ENCODE data around the gene CAMKK2.
A peak's percentile ranks its signal among the peaks of the same experiment; 100 is the strongest.

DNA sequence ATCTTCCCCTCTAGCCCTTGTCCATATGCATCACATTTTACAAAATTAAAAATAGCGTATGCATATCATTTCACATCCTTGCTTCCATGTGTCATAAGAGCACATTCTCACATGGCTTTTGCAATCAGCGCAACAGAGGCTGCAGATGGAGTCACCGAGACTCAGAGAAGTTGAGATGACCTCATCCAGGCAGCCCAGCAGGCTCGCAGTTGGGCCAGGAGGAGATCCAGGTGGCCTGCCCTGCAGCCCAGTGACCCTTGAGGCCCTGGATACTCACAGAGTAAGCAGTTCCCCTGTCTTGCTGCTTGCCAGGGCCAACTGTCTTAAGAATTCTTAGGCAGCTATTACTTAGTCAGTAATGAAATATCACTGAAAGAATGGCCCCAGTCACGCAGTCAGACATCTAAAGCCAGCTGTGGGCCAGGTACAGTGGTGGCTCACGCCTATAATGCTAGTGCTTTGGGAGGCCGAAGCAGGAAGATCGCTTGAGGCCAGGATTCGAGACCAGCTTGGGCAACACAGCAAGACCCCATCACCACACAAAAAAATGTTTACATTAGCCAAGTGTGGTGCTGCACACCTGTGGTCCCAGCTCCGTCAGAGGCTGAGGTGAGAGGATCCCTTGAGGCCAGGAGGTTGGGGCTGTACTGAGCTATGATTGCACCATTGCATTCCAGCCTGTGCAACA, 9.1 kb downstream of the CAMKK2 start:
- TF ChIP-seq POLR2A (IDR thresholded peaks at IDR 0.05; ENCODE audit: extremely low read depth, insufficient read length) (no peak), CTCF (IDR thresholded peaks at IDR 0.05; ENCODE audit: low read depth, low read length) (no peak)
- TF ChIP-seq, protein P1, sequence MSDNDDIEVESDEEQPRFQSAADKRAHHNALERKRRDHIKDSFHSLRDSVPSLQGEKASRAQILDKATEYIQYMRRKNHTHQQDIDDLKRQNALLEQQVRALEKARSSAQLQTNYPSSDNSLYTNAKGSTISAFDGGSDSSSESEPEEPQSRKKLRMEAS (IDR thresholded peaks at IDR 0.05; ENCODE audit: low read depth, low read length): peak; percentile 26; the same call in 1 of the 2 replicates

All from NB4 (cell line).